Stimulated activated memory B cell treated with anti-CD40 and anti-IgM and Interleukin-4, amounts not matched to agents 10 μg/mL and 1 μg/mL and 100 μg/mL, for 72 hours (primary cell): ENCODE measurements around the gene TBC1D4.

Experiments used
- ATAC-seq: fragments of 150-1000 bp; cut with Tn5 transposase; 2 replicates; pipeline ENCODE4 v1.10.0; 2021
- H3K27ac Mint-ChIP-seq: one replicate; pipeline ENCODE4 v1.8.0; 2022; ENCODE audit warnings: mild to moderate bottlenecking, mixed read lengths
- H3K27me3 Mint-ChIP-seq: one replicate; pipeline ENCODE4 v1.8.0; 2022; ENCODE audit warnings: mixed read lengths
- H3K36me3 Mint-ChIP-seq: one replicate; pipeline ENCODE4 v1.8.0; 2022; ENCODE audit warnings: mixed read lengths
- H3K4me1 Mint-ChIP-seq: one replicate; pipeline ENCODE4 v1.8.0; 2022; ENCODE audit warnings: mixed read lengths
- H3K4me3 Mint-ChIP-seq: one replicate; pipeline ENCODE4 v1.8.0; 2022; ENCODE audit warnings: mild to moderate bottlenecking, moderate library complexity, mixed read lengths
- H3K9me3 Mint-ChIP-seq: one replicate; pipeline ENCODE4 v1.8.0; 2022; ENCODE audit warnings: mixed read lengths

TBC1D4 gene

GRCh38 chr13:75469047-75469446 is 12.9 kb downstream of the TBC1D4 start:
- Mint-ChIP-seq H3K4me3 (no peak overlapping the region), H3K27me3 (peaks cover 11% of the 10 kb centered on the region), H3K36me3 (no peaks in the 10 kb centered on the region), H3K27ac (no peak overlapping the region), H3K4me1 (no peaks in the 10 kb centered on the region), H3K9me3 (no peaks in the 10 kb centered on the region)
- ATAC-seq, result no peak

- Mint-ChIP-seq H3K4me3 (no peak overlapping the region), H3K4me1 (no peaks in the 10 kb centered on the region), H3K9me3 (no peaks in the 10 kb centered on the region), H3K27me3 (peaks cover 11% of the 10 kb centered on the region), H3K36me3 (no peaks in the 10 kb centered on the region), H3K27ac (no peak overlapping the region)
- no peak for ATAC-seq
Measured at GRCh38 chr13:75468602-75469001, 13.4 kb downstream of the TBC1D4 start.

GRCh38 chr13:75468098-75468497 is 13.9 kb downstream of the TBC1D4 start:
- Mint-ChIP-seq H3K36me3 (no peaks in the 10 kb centered on the region), H3K9me3 (no peaks in the 10 kb centered on the region), H3K4me3 (no peak overlapping the region), H3K27me3 (peaks cover 11% of the 10 kb centered on the region), H3K27ac (no peak overlapping the region), H3K4me1 (no peaks in the 10 kb centered on the region)
- ATAC-seq, result no peak

GRCh38 chr13:75467040-75467728 is 14.8 kb downstream of the TBC1D4 start:
- Mint-ChIP-seq H3K4me1 (no peaks in the 10 kb centered on the region), H3K27me3 (peaks cover 11% of the 10 kb centered on the region), H3K36me3 (no peaks in the 10 kb centered on the region), H3K9me3 (no peaks in the 10 kb centered on the region), H3K4me3 (no peak overlapping the region), H3K27ac (no peak overlapping the region)
- ATAC-seq, result no peak

- no peak for ATAC-seq
- peaks cover 15% of the 10 kb centered on the region for H3K27me3 Mint-ChIP-seq
Measured at GRCh38 chr13:75465236-75465635, 16.7 kb downstream of the TBC1D4 start.

GRCh38 chr13:75461314-75461713 is 20.7 kb downstream of the TBC1D4 start:
- Mint-ChIP-seq H3K4me1 (no peaks in the 10 kb centered on the region), H3K27ac (no peak overlapping the region), H3K27me3 (peaks cover 29% of the 10 kb centered on the region), H3K4me3 (no peak overlapping the region), H3K9me3 (peaks cover 3% of the 10 kb centered on the region), H3K36me3 (no peaks in the 10 kb centered on the region)
- ATAC-seq, result no peak

More at GRCh38 chr13:75465236-75465635, 16.7 kb downstream of the TBC1D4 start:
- Mint-ChIP-seq H3K36me3 (no peaks in the 10 kb centered on the region), H3K4me3 (no peak overlapping the region), H3K27ac (no peak overlapping the region), H3K9me3 (peaks cover 1% of the 10 kb centered on the region), H3K4me1 (no peaks in the 10 kb centered on the region)

GRCh38 chr13:75460644-75461043 is 21.3 kb downstream of the TBC1D4 start:
- Mint-ChIP-seq H3K27me3 (peaks cover 34% of the 10 kb centered on the region), H3K27ac (no peak overlapping the region), H3K4me1 (no peaks in the 10 kb centered on the region), H3K9me3 (peaks cover 3% of the 10 kb centered on the region), H3K36me3 (no peaks in the 10 kb centered on the region), H3K4me3 (no peak overlapping the region)
- ATAC-seq, result no peak

GRCh38 chr13:75458696-75459422 is 23.1 kb downstream of the TBC1D4 start:
- no peak for ATAC-seq
- no peaks in the 10 kb centered on the region for H3K36me3 Mint-ChIP-seq
- H3K27me3 Mint-ChIP-seq, result peaks cover 34% of the 10 kb centered on the region
- no peaks in the 10 kb centered on the region for H3K4me1 Mint-ChIP-seq
- H3K27ac Mint-ChIP-seq, result no peak overlapping the region
- H3K4me3 Mint-ChIP-seq, result no peak overlapping the region
- peaks cover 3% of the 10 kb centered on the region for H3K9me3 Mint-ChIP-seq

- no peaks in the 10 kb centered on the region for H3K4me1 Mint-ChIP-seq
- no peak overlapping the region for H3K27ac Mint-ChIP-seq
- peaks cover 44% of the 10 kb centered on the region for H3K27me3 Mint-ChIP-seq
- no peak overlapping the region for H3K4me3 Mint-ChIP-seq
- H3K36me3 Mint-ChIP-seq, result no peaks in the 10 kb centered on the region
- no peak for ATAC-seq
- H3K9me3 Mint-ChIP-seq, result peaks cover 3% of the 10 kb centered on the region
Measured at GRCh38 chr13:75455962-75456361, 26.0 kb downstream of the TBC1D4 start.

- Mint-ChIP-seq H3K36me3 (no peaks in the 10 kb centered on the region), H3K9me3 (no peaks in the 10 kb centered on the region), H3K27ac (no peak overlapping the region), H3K27me3 (peaks cover 44% of the 10 kb centered on the region), H3K4me3 (no peak overlapping the region), H3K4me1 (no peaks in the 10 kb centered on the region)
- ATAC-seq, result no peak
Measured at GRCh38 chr13:75454497-75454896, 27.5 kb downstream of the TBC1D4 start.

GRCh38 chr13:75452564-75452963 is 29.4 kb downstream of the TBC1D4 start:
- Mint-ChIP-seq H3K36me3 (no peaks in the 10 kb centered on the region), H3K9me3 (no peaks in the 10 kb centered on the region), H3K4me1 (no peaks in the 10 kb centered on the region), H3K27ac (no peak overlapping the region), H3K27me3 (peaks cover 37% of the 10 kb centered on the region), H3K4me3 (no peak overlapping the region)
- ATAC-seq, result no peak

GRCh38 chr13:75447493-75447892 is 34.5 kb downstream of the TBC1D4 start:
- no peak for ATAC-seq
- no peaks in the 10 kb centered on the region for H3K9me3 Mint-ChIP-seq
- H3K27me3 Mint-ChIP-seq, result peaks cover 25% of the 10 kb centered on the region

GRCh38 chr13:75446874-75447273 is 35.1 kb downstream of the TBC1D4 start:
- no peak for ATAC-seq
- Mint-ChIP-seq H3K27me3 (peaks cover 25% of the 10 kb centered on the region), H3K27ac (no peak overlapping the region), H3K4me3 (no peak overlapping the region), H3K36me3 (no peaks in the 10 kb centered on the region), H3K4me1 (no peaks in the 10 kb centered on the region), H3K9me3 (no peaks in the 10 kb centered on the region)

More at GRCh38 chr13:75447493-75447892, 34.5 kb downstream of the TBC1D4 start:
- no peak overlapping the region for H3K4me3 Mint-ChIP-seq
- no peaks in the 10 kb centered on the region for H3K4me1 Mint-ChIP-seq
- H3K36me3 Mint-ChIP-seq, result no peaks in the 10 kb centered on the region
- H3K27ac Mint-ChIP-seq, result no peak overlapping the region

GRCh38 chr13:75445717-75446499 is 36.1 kb downstream of the TBC1D4 start:
- H3K27me3 Mint-ChIP-seq, result peaks cover 24% of the 10 kb centered on the region
- H3K27ac Mint-ChIP-seq, result no peak overlapping the region
- ATAC-seq, result no peak

GRCh38 chr13:75444016-75444415 is 38.0 kb downstream of the TBC1D4 start:
- Mint-ChIP-seq H3K4me1 (no peaks in the 10 kb centered on the region), H3K4me3 (no peak overlapping the region), H3K36me3 (no peaks in the 10 kb centered on the region), H3K27ac (no peak overlapping the region), H3K9me3 (no peaks in the 10 kb centered on the region), H3K27me3 (peaks cover 25% of the 10 kb centered on the region)
- ATAC-seq, result no peak

More at GRCh38 chr13:75445717-75446499, 36.1 kb downstream of the TBC1D4 start:
- no peaks in the 10 kb centered on the region for H3K4me1 Mint-ChIP-seq
- H3K4me3 Mint-ChIP-seq, result no peak overlapping the region
- no peaks in the 10 kb centered on the region for H3K9me3 Mint-ChIP-seq
- no peaks in the 10 kb centered on the region for H3K36me3 Mint-ChIP-seq
